WTC11 (cell line): ENCODE results near the gene CTRB1. TPM values are rescaled to one million over a fixed set of nuclear protein-coding genes. Genes with fewer than 3 reads are reported as not detected.

Source experiments
- ATAC-seq: fragments of 200-7000 bp; cut with Tn5 transposase; 2 replicates; pipeline ENCODE4 v1.10.0; 2021; ENCODE audit warnings: mild to moderate bottlenecking, moderate library complexity
- CTCF ChIA-PET: fragments of 300-600 bp; sonication (Branson Sonifier 250); formaldehyde crosslinking; loops from one replicate; lab custom pipeline; 2021; ENCODE audit warnings: antibody characterized with exemption; lab: Charles Lee
- POLR2A ChIA-PET: fragments of 350-600 bp; sonication (Branson Sonifier 250); formaldehyde crosslinking; loops from one replicate; lab custom pipeline; 2021; ENCODE audit warnings: antibody characterized with exemption; lab: Charles Lee
- DNase-seq: peaks from one replicate; pipeline ENCODE4 v3.0.0; 2021; ENCODE audit warnings: low spot score
- H3K27ac Mint-ChIP-seq: 2 replicates; pipeline ENCODE4 v1.8.0; 2021; ENCODE audit warnings: mixed read lengths
- H3K27me3 Mint-ChIP-seq: 2 replicates; pipeline ENCODE4 v1.8.0; 2021; ENCODE audit warnings: low read depth, mild to moderate bottlenecking, moderate library complexity, mixed read lengths
- H3K36me3 Mint-ChIP-seq: 2 replicates; pipeline ENCODE4 v1.8.0; 2021; ENCODE audit warnings: mixed read lengths
- H3K4me1 Mint-ChIP-seq: 2 replicates; pipeline ENCODE4 v1.8.0; 2022; ENCODE audit warnings: mixed read lengths
- H3K4me3 Mint-ChIP-seq: 2 replicates; pipeline ENCODE4 v1.8.0; 2021; ENCODE audit warnings: mild to moderate bottlenecking, moderate library complexity, mixed read lengths
- H3K9me3 Mint-ChIP-seq: 2 replicates; pipeline ENCODE4 v1.8.0; 2021; ENCODE audit warnings: mixed read lengths
- ATF3 ChIP-seq: sonication (generic); formaldehyde crosslinking; conservative IDR thresholded peaks from 2 replicates; pipeline ENCODE4 v1.8.1; 2022; ENCODE audit warnings: mild to moderate bottlenecking, missing genetic modification reagents
- CBFB ChIP-seq: sonication (generic); formaldehyde crosslinking; IDR thresholded peaks from 2 replicates; pipeline ENCODE4 v1.8.1; 2022; ENCODE audit warnings: mild to moderate bottlenecking, low read depth, missing genetic modification reagents
- E2F1 ChIP-seq: sonication (generic); formaldehyde crosslinking; IDR thresholded peaks from 2 replicates; pipeline ENCODE4 v1.8.0; 2022; ENCODE audit warnings: mild to moderate bottlenecking, missing genetic modification reagents
- ESRRA ChIP-seq: sonication (generic); formaldehyde crosslinking; IDR thresholded peaks from 2 replicates; pipeline ENCODE4 v1.8.1; 2022; ENCODE audit warnings: mild to moderate bottlenecking, missing genetic modification reagents, borderline replicate concordance
- FOXJ3 ChIP-seq: sonication (generic); formaldehyde crosslinking; IDR thresholded peaks from 2 replicates; pipeline ENCODE4 v1.9.0; 2021; ENCODE audit warnings: missing genetic modification reagents, mild to moderate bottlenecking, borderline replicate concordance
- FOXK1 ChIP-seq: sonication (generic); formaldehyde crosslinking; IDR thresholded peaks from 2 replicates; pipeline ENCODE4 v1.8.0; 2022; ENCODE audit warnings: mild to moderate bottlenecking, moderate library complexity, missing genetic modification reagents
- FOXP1 ChIP-seq: sonication (generic); formaldehyde crosslinking; IDR thresholded peaks from 2 replicates; pipeline ENCODE4 v1.8.0; 2022; ENCODE audit warnings: missing genetic modification reagents, mild to moderate bottlenecking, moderate library complexity, borderline replicate concordance
- FOXP4 ChIP-seq: sonication (generic); formaldehyde crosslinking; IDR thresholded peaks from 2 replicates; pipeline ENCODE4 v1.8.0; 2022; ENCODE audit warnings: mild to moderate bottlenecking, missing genetic modification reagents
- MXD4 ChIP-seq: fragments of 250-450 bp; sonication (Bioruptor Pico); IDR thresholded peaks from 2 replicates; pipeline ENCODE4 v1.8.0; 2021; ENCODE audit warnings: mild to moderate bottlenecking, moderate library complexity, borderline replicate concordance
- NFATC4 ChIP-seq: fragments of 250-450 bp; sonication (Bioruptor Pico); IDR thresholded peaks from 2 replicates; pipeline ENCODE4 v1.9.0; 2021; ENCODE audit warnings: mild to moderate bottlenecking
- NFYB ChIP-seq: sonication (generic); formaldehyde crosslinking; conservative IDR thresholded peaks from 2 replicates; pipeline ENCODE4 v1.8.0; 2022; ENCODE audit warnings: low read depth, missing genetic modification reagents
- PREB ChIP-seq: sonication (generic); formaldehyde crosslinking; IDR thresholded peaks from 2 replicates; pipeline ENCODE4 v1.8.1; 2022; ENCODE audit warnings: mild to moderate bottlenecking, missing genetic modification reagents, moderate library complexity, borderline replicate concordance
- RELA ChIP-seq: sonication (generic); formaldehyde crosslinking; IDR thresholded peaks from 2 replicates; pipeline ENCODE4 v1.8.1; 2022; ENCODE audit warnings: missing genetic modification reagents, mild to moderate bottlenecking, borderline replicate concordance
- SMAD3 ChIP-seq: sonication (generic); formaldehyde crosslinking; IDR thresholded peaks from 2 replicates; pipeline ENCODE4 v1.8.0; 2022; ENCODE audit warnings: missing genetic modification reagents, mild to moderate bottlenecking, borderline replicate concordance
- TCF7 ChIP-seq: sonication (generic); formaldehyde crosslinking; IDR thresholded peaks from 2 replicates; pipeline ENCODE4 v1.8.0; 2022; ENCODE audit warnings: mild to moderate bottlenecking, low read depth, missing genetic modification reagents, moderate library complexity
- TEAD1 ChIP-seq: sonication (generic); formaldehyde crosslinking; IDR thresholded peaks from 2 replicates; pipeline ENCODE4 v1.8.0; 2022; ENCODE audit warnings: mild to moderate bottlenecking, missing genetic modification reagents
- TEAD4 ChIP-seq: sonication (generic); formaldehyde crosslinking; IDR thresholded peaks from 2 replicates; pipeline ENCODE4 v1.8.0; 2022; ENCODE audit warnings: mild to moderate bottlenecking, missing genetic modification reagents
- ZMAT4 ChIP-seq: fragments of 250-450 bp; sonication (Bioruptor Pico); IDR thresholded peaks from 2 replicates; pipeline ENCODE4 v1.9.0; 2021; ENCODE audit warnings: mild to moderate bottlenecking
- ZNF121 ChIP-seq: sonication (generic); formaldehyde crosslinking; IDR thresholded peaks from 2 replicates; pipeline ENCODE4 v1.8.0; 2023; ENCODE audit warnings: missing genetic modification reagents
- ZNF219 ChIP-seq: sonication (generic); formaldehyde crosslinking; IDR thresholded peaks from 2 replicates; pipeline ENCODE4 v1.8.0; 2023; ENCODE audit warnings: missing genetic modification reagents, mild to moderate bottlenecking, borderline replicate concordance
- ZNF317 ChIP-seq: sonication (generic); formaldehyde crosslinking; IDR thresholded peaks from 2 replicates; pipeline ENCODE4 v1.8.1; 2023; ENCODE audit warnings: low read depth, mild to moderate bottlenecking, moderate library complexity, missing genetic modification reagents, borderline replicate concordance
- ZNF425 ChIP-seq: fragments of 250-450 bp; sonication (Bioruptor Pico); conservative IDR thresholded peaks from 2 replicates; pipeline ENCODE4 v1.9.0; 2021; ENCODE audit warnings: mild to moderate bottlenecking
- total RNA-seq: library from RNA; stranded (reverse); gene quantifications from 3 replicates; pipeline ENCODE4 v1.2.3, GENCODE V29; 2021

Gene CTRB1
- total RNA-seq, 1 experiment from 2014 or later: 3.9 TPM

- H3K27ac Mint-ChIP-seq: no peak within 1 kb of the TSS
- ChIA-PET CTCF (interaction anchor here (0.6 to 1.4 kb wide), 3 partner anchors 27 to 258 kb away, joined by 3 to 5 read pairs (median 3); no protein-coding TSS in a partner anchor), POLR2A (interaction anchor here (0.9 kb wide), 1 partner anchor 14 kb away, joined by 4 read pairs; no protein-coding TSS in a partner anchor)
- H3K27me3 Mint-ChIP-seq: no peaks in the 10 kb centered on the region
- no peak for ATAC-seq
- TF ChIP-seq SMAD3 (CRISPR knock-in tag) (no peak), FOXK1 (CRISPR knock-in tag) (no peak), FOXP1 (CRISPR knock-in tag) (no peak), MXD4 (CRISPR knock-in tag) (no peak), ZNF121 (no peak), TEAD1 (CRISPR knock-in tag) (no peak), ESRRA (CRISPR knock-in tag) (no peak), ZNF317 (no peak), E2F1 (CRISPR knock-in tag) (no peak), ZMAT4 (no peak), NFATC4 (CRISPR knock-in tag) (no peak), RELA (CRISPR knock-in tag) (no peak), PREB (no peak), ZNF219 (CRISPR knock-in tag) (no peak), NFYB (CRISPR knock-in tag) (no peak)
- 0 out of 2 replicates have a peak, but pooled peaks cover 6% of the 10 kb centered on the region for H3K4me1 Mint-ChIP-seq
- no peak for DNase-seq
- no peaks in the 10 kb centered on the region for H3K9me3 Mint-ChIP-seq
- H3K36me3 Mint-ChIP-seq: no peaks in the 10 kb centered on the region
- H3K4me3 Mint-ChIP-seq: no peak within 1 kb of the TSS
Measured at GRCh38 chr16:75206749-75207451, 11.9 kb upstream of the CTRB1 start, which contains the start of gene CTRB2. Gene CTRB2, minus strand, starts transcription at chr16:75207161. Its CDS starts 20 bp downstream, at chr16:75207141.

- no peak overlapping the region for H3K4me3 Mint-ChIP-seq
- 0 out of 2 replicates have a peak, but pooled peaks cover 6% of the 10 kb centered on the region for H3K4me1 Mint-ChIP-seq
- no peak for DNase-seq
- H3K9me3 Mint-ChIP-seq: no peaks in the 10 kb centered on the region
- H3K36me3 Mint-ChIP-seq: no peaks in the 10 kb centered on the region
- ChIA-PET POLR2A (interaction anchor here (0.9 to 1.7 kb wide), 2 partner anchors 13 to 20 kb away, joined by 4 read pairs; no protein-coding TSS in a partner anchor), CTCF (interaction anchor here (2.2 kb wide), 1 partner anchor 26 kb away, joined by 22 read pairs; no protein-coding TSS in a partner anchor)
- no peak overlapping the region for H3K27ac Mint-ChIP-seq
- H3K27me3 Mint-ChIP-seq: no peaks in the 10 kb centered on the region
- no peak for TF ChIP-seq CBFB
- ATAC-seq: no peak
Measured at GRCh38 chr16:75207831-75208230, 11.0 kb upstream of the CTRB1 start.

- ChIA-PET CTCF (interaction anchor here (0.7 to 2.2 kb wide), 4 partner anchors 9 to 345 kb away, joined by 3 to 22 read pairs (median 9); no protein-coding TSS in a partner anchor), POLR2A (interaction anchor here (1.2 to 1.7 kb wide), 2 partner anchors 19 to 48 kb away, joined by 3 to 4 read pairs; no protein-coding TSS in a partner anchor)
- no peak overlapping the region for H3K4me3 Mint-ChIP-seq
- no peak for ATAC-seq
- H3K4me1 Mint-ChIP-seq: 0 out of 2 replicates have a peak, but pooled peaks cover 6% of the 10 kb centered on the region
- no peaks in the 10 kb centered on the region for H3K9me3 Mint-ChIP-seq
- no peaks in the 10 kb centered on the region for H3K27me3 Mint-ChIP-seq
- no peak for DNase-seq
- H3K36me3 Mint-ChIP-seq: no peaks in the 10 kb centered on the region
- H3K27ac Mint-ChIP-seq: no peak overlapping the region
- TF ChIP-seq ZNF425: no peak
- no peak for TF ChIP-seq FOXK1 (CRISPR knock-in tag)
- TF ChIP-seq FOXP4 (CRISPR knock-in tag): no peak
- TF ChIP-seq ATF3 (CRISPR knock-in tag): no peak
- no peak for TF ChIP-seq TEAD4 (CRISPR knock-in tag)
- no peak for TF ChIP-seq FOXJ3
- TF ChIP-seq TCF7 (CRISPR knock-in tag): no peak
- no peak for TF ChIP-seq ZNF121
Measured at GRCh38 chr16:75208242-75208825, 10.5 kb upstream of the CTRB1 start.
